Measurements from ENCODE around the gene TGFB2.

TGFB2 gene

DNA sequence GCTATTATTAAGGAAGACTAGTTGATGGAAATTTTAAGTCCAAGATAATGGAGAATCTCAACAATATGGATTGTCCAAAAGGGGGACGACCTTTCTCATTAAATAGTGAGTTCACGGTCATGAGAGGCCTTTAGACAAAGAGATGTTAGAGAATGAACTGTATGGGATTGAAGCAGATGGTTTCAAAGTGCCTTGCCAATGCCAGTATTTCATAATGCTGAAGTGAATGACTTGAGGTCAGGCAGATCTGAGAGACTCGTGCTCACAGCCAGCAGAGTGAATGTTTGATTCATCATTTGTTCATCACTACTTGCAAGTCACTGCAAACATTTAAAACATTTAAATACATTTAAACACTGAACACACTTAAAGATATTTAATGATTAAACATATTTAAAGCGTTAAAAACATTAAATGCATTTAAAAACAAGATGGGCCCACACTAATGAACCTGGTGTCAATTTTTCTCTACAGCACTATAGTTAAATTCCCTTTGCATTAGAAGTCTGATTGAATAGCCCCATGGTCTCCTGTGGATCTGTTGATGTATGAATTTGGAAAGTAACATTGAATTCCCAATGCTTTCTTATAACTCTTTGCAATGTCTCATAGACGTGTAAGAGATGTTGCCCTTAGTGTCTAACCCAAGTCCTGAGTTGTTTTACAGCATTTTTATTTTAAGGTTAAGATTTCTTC is 80.7 kb downstream of the TGFB2 start:
- peak; percentile 54 for DNase-seq (ENCODE audit: low spot score)

DNA sequence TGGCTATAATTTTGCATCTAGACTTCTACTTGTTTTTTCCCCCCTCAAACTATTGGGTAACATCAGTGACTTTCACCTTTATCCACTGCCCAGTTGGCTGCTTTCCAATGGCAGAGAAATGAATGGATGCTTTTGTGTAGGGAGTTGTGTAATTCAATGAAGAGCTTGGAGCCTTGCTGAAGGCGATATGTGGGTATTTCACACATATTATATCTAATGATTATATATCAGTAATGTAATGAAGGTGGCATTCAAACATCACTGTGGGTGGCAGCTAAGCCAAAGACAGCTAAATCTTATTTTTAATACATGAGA is 81.2 kb downstream of the TGFB2 start:
- DNase-seq (ENCODE audit: low spot score), result no peak

DNA sequence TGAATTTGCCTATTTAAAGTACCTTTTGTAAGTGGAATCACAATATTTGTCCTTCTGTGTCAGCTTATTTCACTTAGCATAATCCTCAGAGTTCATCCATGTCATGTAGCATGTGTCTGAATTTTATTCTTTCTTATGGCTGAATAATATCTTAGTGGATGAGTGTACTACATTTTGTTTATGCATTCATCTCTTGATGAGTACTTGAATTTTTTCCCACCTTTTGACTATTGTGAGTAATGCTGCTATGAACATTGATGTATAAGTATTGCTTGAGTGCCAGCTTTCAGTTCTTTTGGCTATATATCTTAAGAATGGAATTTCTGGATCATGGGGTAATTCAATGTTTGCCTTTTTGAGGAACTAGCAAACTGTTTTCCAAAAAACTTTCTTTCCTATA is 84.2 kb downstream of the TGFB2 start:
- no peak for DNase-seq (ENCODE audit: low spot score)

DNA sequence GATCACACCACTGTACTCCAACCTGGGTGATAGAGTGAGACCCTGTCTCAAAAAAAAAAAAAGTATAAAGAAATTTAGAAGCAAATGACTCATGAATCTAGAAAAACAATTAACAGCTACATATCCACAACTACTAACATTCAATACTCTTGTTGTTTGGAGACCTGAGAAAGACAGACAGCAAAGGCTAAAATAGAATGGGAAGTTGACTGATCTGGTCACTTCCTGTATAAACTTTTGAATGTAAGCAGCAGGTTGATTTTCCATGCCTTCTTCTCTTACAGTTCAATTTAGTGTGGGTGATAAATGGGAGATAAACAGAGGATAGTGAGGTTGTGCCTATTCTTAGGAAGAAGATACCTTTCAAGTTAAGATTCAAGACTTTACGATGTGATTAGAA is 85.2 kb downstream of the TGFB2 start:
- no peak for DNase-seq (ENCODE audit: low spot score)

DNA sequence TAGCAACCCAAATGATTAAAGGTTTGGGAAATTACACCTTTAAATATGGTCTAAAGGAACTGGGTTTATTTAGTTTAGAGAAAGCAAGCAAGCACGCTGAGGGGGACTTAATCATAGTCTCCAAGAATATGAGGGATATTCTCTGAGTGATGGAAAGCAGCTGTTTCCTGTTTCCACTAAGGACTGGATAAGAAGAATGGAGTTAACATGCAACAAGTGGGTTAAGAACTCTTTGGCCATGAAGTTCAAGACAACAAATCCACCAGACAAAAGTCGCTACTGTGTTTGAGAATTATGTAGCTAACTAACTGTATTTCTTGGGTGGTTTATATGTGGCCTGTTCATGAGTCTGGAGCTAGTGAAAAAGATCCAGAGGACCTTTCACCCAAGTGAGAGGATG is 85.7 kb downstream of the TGFB2 start:
- no peak for DNase-seq (ENCODE audit: low spot score)

DNA sequence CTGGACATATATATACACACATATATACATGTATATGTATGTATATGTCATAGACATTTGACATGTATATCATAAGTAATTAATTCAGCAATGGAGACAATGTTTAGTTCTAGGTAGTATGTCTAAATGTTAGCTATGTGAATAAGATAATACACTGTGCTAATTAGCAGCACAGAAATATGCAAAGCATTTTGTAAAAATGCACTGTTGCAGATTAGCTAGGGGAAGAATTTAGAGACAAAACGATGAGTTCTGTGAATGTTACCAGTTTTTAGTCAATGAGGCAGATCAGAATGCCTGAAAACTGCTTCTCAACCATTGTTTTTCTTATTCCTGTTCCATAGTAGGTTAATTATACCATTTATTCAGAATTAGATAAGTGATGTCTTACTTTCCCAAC is 86.3 kb downstream of the TGFB2 start:
- no peak for DNase-seq (ENCODE audit: low spot score)

DNA sequence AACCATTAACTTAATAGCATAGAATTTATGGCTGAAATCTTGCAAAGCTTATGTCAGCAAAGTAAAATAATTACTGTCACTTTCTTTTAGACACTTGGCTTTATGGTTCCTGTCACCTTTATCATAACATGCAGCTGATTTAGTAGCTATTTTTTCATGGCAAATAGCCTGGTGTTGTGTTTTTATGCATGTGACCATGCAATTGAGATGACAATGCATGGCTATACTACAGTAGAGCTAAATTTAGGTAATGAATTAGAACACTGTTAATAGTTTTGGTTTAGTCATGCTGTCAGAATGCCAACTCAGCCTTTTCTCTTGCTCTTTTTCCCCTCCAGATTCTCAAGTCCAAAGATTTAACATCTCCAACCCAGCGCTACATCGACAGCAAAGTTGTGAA is 88.6 kb downstream of the TGFB2 start:
- no peak for DNase-seq (ENCODE audit: low spot score)

DNA sequence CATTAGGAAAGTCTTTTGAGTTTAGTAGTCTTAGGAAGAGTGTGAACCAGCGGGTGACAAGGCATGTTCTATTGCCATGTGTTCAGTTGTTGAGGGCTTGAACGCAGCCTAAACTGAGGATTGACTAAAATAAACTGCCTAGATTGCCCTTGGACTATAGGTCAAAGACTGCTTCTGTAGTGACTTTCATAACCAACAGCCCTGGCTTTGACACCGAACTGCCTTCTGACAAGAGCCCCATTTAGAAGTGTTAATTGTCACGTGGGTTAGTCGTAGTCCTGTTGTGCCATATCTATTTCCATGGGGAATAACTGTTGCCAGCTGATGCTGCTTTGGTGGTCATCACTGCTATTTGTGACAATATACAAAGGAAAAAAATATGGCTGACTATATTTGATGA is 90.4 kb downstream of the TGFB2 start:
- no peak for DNase-seq (ENCODE audit: low spot score)

DNA sequence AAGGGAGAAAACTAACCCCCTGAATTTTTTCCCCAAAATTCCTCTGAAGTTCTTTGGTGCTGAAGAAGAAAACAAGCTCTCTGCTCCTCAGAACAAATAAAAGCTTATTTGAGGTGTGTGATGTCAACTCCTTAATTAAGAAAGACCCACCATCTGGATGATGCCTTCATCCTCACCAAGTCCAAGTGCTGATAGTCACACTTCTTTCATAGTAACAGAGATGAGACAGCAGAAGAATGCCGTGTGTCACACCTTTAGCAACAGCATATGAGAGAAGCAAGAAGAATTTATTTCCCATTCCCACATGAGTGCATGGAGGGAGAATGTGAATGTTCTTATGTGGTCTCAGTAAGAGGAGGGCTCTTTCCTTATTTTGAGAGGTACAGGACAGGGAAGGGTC is 91.2 kb downstream of the TGFB2 start:
- no peak for DNase-seq (ENCODE audit: low spot score)

DNA sequence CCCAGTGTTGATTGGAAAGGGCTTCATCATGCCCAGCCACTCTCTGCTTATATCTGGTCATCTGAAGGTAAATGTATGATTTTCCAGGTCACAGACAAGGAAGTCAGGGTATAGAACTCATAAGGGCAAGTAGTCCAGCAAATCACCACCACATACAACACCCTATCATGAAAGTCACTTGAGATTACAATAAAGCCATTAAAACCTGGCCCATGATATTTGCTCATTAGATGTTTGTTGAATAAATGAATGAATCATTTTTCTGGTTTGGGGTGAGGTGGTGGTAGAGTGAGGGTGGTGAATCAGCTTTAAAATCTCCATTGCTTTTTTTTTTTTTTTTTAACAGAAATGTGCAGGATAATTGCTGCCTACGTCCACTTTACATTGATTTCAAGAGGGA is 91.9 kb downstream of the TGFB2 start:
- no peak for DNase-seq (ENCODE audit: low spot score)

DNA sequence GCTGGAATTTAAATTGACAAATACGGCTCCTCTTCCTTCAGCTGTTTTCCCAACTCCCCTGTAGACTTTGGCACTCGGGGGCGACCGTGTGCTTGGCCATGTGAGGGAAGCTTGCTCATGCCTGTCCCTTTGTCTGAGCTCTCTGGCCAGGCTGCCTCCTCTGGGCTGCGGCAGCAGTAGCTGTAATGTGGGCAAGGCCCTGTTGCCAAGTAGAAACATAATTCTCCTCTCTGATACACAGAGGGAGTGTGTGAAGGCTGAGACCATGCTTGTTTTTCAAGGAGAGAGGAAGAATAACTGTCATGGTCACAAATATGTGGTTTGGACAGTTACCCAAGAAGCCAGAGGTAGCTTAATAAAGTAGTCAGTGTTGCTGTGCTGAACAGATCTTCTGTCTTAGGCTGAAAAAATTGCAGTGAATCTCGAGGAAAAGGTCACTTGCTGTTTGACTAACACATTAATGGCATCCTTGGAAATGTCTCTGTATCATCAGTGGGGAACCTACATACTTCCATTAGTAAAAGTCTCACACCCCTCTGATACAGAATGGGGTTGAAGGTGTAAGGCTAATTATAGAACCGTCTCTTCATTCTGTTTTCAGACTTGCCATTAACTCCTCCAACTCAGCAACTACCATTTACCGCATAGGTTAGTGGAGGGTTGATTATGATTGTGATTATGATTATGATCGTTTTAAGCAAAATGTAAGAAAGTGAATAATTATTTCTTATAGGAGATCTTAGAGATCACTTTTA is 94.6 kb downstream of the TGFB2 start:
- DNase-seq (ENCODE audit: low spot score), result peak; percentile 22

DNA sequence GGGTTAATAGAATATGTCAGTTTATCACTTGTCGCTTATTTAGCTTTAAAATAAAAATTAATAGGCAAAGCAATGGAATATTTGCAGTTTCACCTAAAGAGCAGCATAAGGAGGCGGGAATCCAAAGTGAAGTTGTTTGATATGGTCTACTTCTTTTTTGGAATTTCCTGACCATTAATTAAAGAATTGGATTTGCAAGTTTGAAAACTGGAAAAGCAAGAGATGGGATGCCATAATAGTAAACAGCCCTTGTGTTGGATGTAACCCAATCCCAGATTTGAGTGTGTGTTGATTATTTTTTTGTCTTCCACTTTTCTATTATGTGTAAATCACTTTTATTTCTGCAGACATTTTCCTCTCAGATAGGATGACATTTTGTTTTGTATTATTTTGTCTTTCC is 98.1 kb downstream of the TGFB2 start:
- no peak for DNase-seq (ENCODE audit: low spot score)

DNA sequence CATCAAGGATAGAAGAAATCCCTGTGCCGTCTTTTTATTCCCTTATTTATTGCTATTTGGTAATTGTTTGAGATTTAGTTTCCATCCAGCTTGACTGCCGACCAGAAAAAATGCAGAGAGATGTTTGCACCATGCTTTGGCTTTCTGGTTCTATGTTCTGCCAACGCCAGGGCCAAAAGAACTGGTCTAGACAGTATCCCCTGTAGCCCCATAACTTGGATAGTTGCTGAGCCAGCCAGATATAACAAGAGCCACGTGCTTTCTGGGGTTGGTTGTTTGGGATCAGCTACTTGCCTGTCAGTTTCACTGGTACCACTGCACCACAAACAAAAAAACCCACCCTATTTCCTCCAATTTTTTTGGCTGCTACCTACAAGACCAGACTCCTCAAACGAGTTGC is 99.0 kb downstream of the TGFB2 start:
- no peak for DNase-seq (ENCODE audit: low spot score)

DNA sequence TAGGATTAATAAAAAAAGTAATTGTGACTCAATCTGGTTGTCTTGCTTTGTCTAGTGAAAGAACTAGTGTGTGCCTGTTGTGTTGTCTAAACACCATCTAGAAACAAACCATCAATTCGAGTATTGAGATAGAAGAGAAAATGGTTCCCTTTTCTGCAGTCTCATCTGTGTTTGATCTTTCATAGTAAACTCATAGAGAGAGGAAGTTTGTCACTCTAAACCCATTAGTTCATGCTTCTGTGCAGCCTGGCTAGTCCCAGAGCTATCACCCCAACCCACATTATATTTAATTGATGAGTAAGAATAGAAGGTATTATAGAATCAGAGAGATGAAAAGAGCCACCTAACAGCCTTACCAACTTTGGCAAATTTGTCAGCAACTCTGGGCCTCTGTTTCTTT is 99.5 kb downstream of the TGFB2 start:
- DNase-seq (ENCODE audit: low spot score), result no peak

DNA sequence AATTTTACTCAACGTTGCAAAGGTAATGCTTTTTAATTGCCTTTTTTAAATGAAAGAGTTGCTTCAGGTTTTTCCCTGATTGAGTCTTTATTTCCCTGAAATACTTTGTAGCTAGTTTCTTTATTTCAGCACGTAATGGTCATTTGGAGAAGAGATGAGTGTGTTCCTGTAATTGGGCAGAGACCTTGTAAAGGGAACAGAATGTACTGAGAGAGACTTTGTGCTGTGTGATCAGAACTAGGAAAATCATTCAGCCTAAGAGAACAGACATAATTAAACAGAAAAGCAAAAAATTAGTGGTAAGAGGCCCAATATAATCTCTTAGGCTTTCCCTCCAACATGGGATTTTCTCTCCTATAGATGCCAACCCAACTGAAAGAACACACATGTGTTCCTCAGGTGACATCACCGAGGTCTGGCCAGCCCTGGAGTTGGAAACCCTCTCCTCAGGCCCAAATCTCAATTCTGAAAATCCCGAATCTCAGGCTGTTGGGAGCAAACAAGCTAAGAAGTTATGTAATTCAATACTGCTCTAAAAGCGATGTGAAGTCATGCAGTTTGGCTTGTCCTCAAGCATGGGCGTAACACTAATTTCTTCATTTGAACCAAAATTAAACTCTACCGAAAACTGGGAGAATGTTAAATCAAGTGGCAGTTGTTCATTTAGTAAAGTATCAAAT is 102.0 kb downstream of the TGFB2 start:
- DNase-seq (ENCODE audit: low spot score), result no peak

DNA sequence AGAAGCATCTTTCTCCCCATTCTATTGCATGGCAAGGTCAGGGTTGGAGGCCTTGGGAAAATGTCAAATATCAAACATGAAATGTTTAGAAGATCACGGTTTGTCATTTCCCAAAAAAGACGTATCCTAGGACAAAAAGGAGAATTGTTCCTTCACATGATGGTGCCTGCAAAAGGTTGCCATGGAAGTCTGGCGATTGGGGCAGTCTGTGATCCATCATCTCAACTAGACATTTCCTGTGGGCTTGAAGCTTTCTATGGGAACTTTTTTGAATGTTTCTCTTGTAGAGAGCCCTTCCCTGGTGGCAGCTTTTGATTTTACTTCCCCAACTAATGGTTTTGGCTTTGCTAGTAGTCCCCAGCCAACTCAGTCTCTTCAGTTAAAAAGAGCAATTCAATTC is 106.3 kb downstream of the TGFB2 start:
- no peak for DNase-seq (ENCODE audit: low spot score)

DNA sequence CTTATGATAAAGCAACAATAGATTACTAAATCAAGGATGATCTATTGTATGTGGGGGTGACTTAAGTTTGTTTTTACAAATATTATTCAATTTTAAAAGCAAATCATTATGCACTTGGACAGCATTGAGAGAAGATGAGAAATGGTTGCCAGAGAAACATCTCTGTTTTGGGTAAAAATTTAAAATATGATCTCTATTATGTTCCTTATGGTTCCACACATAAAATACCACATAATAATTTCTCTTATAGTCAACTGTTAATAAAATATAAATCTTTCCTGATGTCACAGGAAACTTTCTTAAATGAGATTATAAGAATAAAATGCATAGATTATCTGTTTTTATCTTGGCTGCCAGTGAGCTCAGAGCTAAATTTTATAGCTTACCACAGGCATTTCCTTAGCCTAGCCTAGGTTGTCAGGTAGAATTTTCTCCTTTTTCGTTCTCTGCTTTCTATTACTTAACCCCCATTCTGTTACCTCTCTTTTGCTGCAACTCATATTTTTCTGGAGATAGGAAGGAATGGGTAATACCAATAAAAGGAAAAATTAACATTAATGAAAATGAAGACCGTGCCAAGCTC is 109.7 kb downstream of the TGFB2 start:
- DNase-seq (ENCODE audit: low spot score), result no peak

DNA sequence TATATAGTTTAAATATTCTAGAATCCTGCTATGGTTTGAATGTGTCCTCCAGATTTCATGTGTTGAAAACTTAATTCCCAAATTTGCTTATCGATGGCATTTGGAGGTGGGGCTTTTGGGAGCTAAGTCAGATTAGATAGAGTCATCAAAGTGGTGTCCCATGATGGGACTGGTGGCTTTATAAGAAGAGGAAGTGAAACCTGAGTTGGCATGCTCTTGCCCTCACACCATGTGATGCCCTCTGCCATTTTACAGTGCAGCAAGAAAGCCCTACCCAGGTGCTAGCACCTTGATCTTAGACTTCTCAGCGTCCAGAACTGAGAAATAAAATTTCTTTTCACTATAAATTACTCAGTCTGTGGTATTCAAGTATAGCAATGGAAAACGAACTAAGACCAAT is 111.3 kb downstream of the TGFB2 start:
- no peak for DNase-seq (ENCODE audit: low spot score)

DNA sequence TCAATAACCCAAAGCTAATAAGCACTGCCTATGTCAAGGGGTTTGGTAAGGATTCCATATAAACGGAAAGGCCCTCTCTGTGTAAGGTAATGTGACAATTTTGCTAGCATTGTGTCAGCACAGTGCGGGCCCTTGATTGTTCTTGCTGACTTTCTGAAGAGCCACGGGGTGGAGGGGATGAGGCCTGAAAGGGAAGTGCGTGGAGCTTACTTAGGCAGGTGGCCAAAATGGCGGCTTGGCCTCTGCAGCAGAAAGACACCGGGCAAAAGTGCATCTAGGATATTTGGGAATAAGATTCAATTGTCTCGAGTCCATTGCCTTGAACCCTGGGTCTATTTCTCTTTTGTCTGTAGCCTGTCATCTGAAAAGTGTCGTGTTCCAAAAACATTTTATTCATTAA is 114.3 kb downstream of the TGFB2 start:
- DNase-seq (ENCODE audit: low spot score), result no peak

DNA sequence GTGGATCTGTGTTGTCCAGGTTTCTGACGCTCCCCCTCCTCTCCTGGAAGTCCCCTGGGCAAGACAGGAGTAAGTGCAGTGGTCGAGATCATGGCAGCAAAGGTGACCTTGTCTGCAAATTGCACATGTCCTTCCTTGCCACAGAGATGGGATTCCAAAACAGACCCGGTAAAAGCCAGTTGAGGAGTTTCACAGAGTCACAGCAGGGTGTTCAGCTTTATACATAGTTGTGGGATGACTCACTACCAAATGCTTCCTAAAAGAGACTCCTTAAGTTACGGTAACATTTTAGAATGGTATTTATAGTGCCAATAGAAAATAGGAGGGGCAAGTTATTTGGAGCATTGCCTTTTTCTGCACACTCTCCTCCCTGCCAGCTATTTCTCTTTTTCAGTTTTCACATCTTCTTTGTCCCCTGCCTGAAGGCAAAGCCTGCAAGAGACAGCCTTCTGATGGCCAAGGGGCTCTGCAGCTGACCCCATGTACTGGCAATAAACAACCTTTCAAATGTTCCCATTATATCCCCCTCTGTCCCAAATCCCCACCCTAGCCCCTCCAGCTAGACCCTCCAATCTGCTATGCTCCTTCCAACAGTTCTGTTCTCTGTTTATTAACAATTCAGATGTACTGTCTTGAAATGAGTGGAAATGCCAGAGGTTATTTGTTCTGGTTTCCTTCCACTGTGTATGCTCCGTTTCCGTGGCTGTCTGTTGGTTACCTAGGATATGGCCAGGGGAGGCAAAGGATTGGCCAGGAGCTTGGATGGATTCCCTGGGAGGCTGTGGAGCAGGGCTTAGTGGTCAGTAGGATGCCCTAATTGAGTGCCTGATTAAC is 115.0 kb downstream of the TGFB2 start:
- peak; percentile 92 for DNase-seq (ENCODE audit: low spot score)

DNA sequence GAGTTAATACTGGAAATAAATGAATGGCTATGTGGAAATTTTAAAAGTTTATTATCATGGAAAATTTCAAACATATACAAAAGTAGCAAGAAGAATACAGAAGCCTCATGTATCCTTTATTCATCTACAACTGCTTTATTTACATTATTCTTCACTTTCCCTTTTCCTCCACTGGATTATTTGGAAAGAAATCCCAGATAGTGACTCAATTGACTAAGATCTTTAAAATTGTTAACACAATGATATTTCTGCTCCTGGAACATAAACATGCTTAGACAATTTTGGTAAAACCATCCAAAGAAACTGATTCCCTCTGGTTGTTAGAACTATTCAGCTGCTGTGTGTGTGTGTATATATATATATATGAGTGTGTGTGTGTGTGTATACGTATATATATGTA is 116.2 kb downstream of the TGFB2 start:
- no peak for DNase-seq (ENCODE audit: low spot score)

DNA sequence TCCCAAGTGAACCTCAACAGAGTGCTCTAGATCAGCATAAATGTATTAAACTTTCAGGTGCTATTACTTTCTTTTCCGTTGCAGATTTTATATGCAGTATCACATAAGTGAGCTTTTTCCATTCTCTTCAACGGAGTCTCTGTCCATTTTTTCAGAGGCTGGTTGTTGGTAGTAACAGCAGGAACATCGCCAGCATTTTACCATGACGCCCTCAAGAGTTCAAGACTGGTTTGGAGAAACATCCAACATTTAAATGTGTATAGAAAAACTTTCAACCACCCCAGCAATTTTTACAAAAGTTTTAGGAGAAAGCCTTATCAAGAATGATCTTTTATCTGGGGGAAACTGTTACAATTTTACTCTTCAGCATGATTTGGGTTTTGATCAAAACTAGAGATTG is 117.0 kb downstream of the TGFB2 start:
- no peak for DNase-seq (ENCODE audit: low spot score)

Measured in AG08395 (cell line).